Limb (tissue), 2 donors: ENCODE data around the gene FAAP100.

ENCODE experiments used
- DNase-seq, 2 donors: peaks; one replicate each; pipeline ENCODE4 v3.0.0-alpha.2; 2016; ENCODE audit errors: extremely low spot score in 2 of 2

Gene FAAP100

GRCh38 chr17:81526662-81527571 lies 25.2 kb downstream of the FAAP100 start:
- DNase-seq, result no peak

- DNase-seq, result no peak
Observed at GRCh38 chr17:81524865-81525159, 27.3 kb downstream of the FAAP100 start.

GRCh38 chr17:81524039-81524864 lies 27.9 kb downstream of the FAAP100 start:
- no peak for DNase-seq

GRCh38 chr17:81523402-81524038 lies 28.6 kb downstream of the FAAP100 start:
- DNase-seq, result peak in 1 of 2 donors; percentile 75

- DNase-seq, result peak; percentile 60 to 79
Observed at GRCh38 chr17:81522491-81523401, 29.4 kb downstream of the FAAP100 start.

- peak in 1 of 2 donors; percentile 31 for DNase-seq
Observed at GRCh38 chr17:81520021-81520901, 31.9 kb downstream of the FAAP100 start.

GRCh38 chr17:81519284-81520020 lies 32.7 kb downstream of the FAAP100 start:
- peak in 1 of 2 donors; percentile 65 for DNase-seq

GRCh38 chr17:81518785-81519283 lies 33.3 kb downstream of the FAAP100 start:
- DNase-seq, result peak in 1 of 2 donors; percentile 53

GRCh38 chr17:81518113-81518784 lies 33.9 kb downstream of the FAAP100 start:
- peak in 1 of 2 donors; percentile 40 for DNase-seq

- peak in 1 of 2 donors; percentile 36 for DNase-seq
Observed at GRCh38 chr17:81517339-81518112, 34.6 kb downstream of the FAAP100 start.

- DNase-seq, result peak in 1 of 2 donors; percentile 31
Observed at GRCh38 chr17:81517009-81517338, 35.2 kb downstream of the FAAP100 start.

GRCh38 chr17:81516439-81516838 lies 35.7 kb downstream of the FAAP100 start:
- peak in 1 of 2 donors; percentile 25 for DNase-seq

GRCh38 chr17:81515530-81516041 lies 36.6 kb downstream of the FAAP100 start:
- no peak for DNase-seq

GRCh38 chr17:81514739-81515529 lies 37.2 kb downstream of the FAAP100 start:
- peak; percentile 80 for DNase-seq

- peak in 1 of 2 donors; percentile 81 for DNase-seq
Observed at GRCh38 chr17:81514489-81514738, 37.7 kb downstream of the FAAP100 start.

GRCh38 chr17:81513753-81514488 lies 38.2 kb downstream of the FAAP100 start:
- DNase-seq, result peak; percentile 60 to 77
